Measurements from ENCODE around the gene RWDD1.
A peak's percentile ranks its signal among the peaks of the same experiment; 100 is the strongest.

The RWDD1 gene

DNA sequence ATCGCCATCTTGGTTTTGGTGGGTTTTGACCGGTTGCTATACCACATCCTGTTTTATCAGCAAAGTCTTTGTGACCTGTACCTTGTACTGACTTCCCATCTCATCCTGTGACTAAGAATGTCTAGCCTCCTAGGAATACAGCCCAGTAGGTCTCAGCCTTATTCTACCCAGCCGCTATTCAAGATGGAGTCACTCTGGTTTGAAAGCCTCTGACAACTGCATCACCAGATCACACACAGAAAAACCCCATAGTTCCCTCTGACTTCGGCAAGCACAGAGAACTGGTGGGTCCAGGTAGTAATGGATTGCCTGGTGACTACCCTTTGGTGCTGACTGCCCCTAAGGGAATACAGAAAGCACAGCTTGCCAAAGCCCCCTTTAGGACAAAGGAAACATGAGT is 34.6 kb downstream of the RWDD1 start:
- no peak for DNase-seq (ENCODE audit: low read depth, low spot score)

DNA sequence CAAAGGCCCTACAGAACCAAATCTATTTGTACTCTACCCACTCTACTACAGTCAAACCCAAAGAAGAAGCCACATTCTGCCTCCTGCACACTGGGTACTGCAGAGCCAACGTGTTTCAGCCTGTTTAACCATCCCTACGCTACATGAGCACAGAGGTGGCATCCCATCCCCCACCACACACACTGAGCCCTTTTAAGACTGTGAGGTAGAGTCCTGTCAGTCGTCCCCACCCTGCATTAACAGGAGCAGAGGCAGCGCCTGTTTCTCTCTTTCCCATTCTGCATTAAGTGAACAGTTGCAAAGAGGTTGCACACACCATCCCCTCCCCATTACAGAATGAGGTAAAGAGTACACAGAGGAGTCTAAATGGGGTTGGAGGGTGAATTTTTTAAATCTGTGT is 39.8 kb downstream of the RWDD1 start:
- no peak for DNase-seq (ENCODE audit: low read depth, low spot score)

DNA sequence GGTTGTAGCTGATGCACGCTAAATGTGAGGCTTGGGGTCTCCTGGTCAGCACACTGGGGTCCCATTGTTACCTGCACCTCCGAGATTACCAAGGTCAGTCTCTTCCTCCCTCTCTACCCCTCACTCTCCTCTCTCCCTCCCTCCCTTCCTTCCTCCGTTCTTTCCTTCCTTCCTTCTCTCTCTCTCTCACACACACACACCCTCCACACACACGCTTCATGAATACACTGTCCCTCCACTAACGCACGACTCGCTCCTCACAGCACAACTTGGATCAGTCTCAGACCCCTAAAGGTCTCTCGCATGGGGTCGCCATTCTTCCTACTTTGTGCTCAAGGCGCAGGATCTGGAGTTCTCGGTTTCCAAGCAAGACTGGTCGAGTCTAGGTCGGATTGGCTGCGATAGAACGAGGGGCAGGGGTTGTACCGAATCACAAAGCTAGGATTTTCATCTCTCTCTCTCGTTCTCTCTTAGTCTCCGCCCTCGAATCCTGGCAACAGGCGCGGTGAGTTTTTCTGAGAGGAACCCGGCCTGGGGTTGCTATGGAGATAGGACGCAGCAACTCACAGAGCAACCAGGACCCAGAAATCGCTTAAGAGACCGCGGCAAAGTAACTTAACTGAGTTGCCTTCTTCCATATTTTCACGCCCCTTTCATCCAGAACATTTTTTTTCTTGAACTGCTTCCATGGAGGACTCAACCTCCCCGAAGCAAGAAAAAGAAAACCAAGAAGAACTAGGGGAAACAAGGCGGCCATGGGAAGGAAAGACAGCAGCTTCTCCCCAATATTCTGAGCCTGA is 44.8 kb downstream of the RWDD1 start, which contains the start of gene RSPH4A:
TSS of gene RSPH4A (plus strand) at position 543 of the 800 bp plus-strand sequence. CDS start at position 688, 145 bp downstream.
- DNase-seq (ENCODE audit: low read depth, low spot score): peak; percentile 97

DNA sequence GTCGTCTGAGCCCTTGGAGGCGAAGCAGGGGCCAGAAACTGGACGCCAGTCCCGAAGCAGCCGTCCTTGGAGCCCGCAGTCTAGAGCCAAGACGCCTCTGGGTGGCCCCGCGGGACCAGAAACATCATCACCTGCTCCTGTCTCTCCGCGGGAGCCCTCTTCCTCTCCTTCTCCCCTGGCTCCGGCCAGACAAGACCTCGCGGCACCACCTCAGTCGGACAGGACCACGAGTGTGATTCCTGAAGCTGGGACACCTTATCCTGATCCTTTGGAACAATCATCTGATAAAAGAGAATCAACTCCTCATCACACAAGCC is 45.4 kb downstream of the RWDD1 start:
- no peak for DNase-seq (ENCODE audit: low read depth, low spot score)

- no peak for DNase-seq (ENCODE audit: low read depth, low spot score)
These were observed 52.9 kb downstream of the RWDD1 start for GRCh38 chr6:116624036-116624805.

- DNase-seq (ENCODE audit: low read depth, low spot score): no peak
These were observed 54.6 kb downstream of the RWDD1 start for GRCh38 chr6:116625872-116626271.

- DNase-seq (ENCODE audit: low read depth, low spot score): no peak
These were observed 58.3 kb downstream of the RWDD1 start for GRCh38 chr6:116629563-116629981.

DNA sequence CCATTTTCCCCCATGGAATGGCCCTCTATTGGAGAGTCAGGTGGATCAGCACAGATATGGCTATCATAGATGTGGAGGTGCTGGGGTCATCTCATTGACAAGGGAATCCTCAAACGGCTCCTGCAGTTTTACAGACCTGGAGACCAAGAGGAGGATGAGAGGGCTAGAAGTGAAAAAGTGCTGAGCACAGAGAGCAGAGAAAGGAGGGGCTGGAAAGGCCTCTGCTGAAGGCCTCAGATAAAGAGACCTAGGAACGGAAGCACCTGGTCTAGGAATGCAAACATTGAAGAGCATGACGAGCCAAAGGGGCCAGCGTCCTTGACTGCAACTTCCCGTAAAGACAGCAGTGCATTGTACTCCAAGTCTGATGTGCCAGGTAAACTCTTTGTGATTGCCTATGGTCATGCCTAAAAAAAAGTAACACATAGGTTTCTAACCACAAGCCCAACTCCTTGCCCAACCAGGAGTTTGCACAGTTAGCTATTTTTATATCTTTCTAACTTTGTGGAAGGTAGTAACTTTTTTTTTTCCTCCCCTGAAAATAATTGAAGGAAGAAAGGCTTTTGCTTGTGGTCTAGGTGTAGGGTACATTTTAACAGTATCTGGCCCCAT is 60.2 kb downstream of the RWDD1 start:
- no peak for DNase-seq (ENCODE audit: low read depth, low spot score)

DNA sequence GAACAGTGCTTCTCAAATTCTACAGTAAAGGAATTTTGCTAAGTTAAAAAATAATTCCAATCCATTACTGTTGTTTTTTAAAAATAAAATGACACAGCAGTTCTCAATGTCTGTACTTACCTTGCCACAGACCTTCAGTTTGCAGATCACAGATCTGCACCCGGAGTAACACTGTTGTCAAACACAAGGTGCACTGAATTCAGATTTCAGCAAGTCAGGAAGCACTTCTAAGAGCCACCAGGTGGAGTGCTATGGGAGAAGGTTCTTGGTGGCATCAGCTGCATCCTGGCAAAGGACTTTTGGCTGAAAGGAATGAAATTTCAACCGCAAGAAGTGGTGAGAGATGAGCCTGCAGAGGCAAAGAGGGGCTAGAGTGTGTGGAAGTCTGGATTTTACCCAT is 62.4 kb downstream of the RWDD1 start:
- no peak for DNase-seq (ENCODE audit: low read depth, low spot score)
